ENCODE results near the gene APBA3.

The APBA3 gene

DNA sequence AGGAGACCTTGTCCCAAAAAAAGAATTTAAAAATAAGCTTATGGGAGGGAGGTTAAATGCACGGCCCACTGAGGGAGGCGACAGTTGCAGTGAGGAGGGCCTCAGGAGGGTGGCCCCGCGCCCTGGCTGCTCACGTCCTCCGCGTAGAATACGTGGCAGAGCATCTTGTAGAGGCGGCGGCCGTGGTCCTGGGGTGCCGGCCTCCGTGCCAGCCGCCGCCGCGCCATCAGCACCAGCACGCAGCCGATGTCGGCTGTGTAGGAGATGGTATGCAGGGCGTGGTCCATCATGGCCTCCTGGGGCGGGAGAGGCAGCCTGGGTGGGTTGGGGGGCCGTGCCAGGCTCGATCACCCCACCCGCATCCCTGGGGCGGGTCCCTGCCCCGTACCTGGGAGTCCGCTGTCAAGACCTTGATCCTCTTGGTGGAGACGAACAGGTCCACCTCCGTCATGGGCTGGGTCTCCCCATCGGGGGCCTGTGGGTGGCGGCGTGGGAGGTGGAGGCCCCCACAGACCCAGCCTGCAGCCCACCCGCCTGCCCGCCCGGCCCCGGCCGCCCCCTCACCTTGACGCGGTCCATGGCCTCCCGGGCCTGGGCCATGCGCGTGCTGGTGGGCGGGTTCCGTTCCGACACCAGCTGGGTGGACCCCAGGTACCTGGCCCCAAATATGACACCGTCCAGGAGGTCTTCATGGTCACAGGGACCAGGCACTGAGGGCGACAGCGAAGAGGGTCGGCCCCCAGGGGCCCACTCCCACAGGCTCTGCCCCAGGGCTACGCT is 7.7 kb downstream of the APBA3 start:
- no peak for DNase-seq
- Histone ChIP-seq H3K4me1 (no peaks in the 10 kb centered on the region), H3K9me3 (no peaks in the 10 kb centered on the region), H3K27me3 (no peaks in the 10 kb centered on the region), H3K4me3 (ENCODE audit: low read depth, low read length) (no peak overlapping the region), H3K36me3 (peaks cover 5% of the 10 kb centered on the region)
- TF ChIP-seq, protein P1, sequence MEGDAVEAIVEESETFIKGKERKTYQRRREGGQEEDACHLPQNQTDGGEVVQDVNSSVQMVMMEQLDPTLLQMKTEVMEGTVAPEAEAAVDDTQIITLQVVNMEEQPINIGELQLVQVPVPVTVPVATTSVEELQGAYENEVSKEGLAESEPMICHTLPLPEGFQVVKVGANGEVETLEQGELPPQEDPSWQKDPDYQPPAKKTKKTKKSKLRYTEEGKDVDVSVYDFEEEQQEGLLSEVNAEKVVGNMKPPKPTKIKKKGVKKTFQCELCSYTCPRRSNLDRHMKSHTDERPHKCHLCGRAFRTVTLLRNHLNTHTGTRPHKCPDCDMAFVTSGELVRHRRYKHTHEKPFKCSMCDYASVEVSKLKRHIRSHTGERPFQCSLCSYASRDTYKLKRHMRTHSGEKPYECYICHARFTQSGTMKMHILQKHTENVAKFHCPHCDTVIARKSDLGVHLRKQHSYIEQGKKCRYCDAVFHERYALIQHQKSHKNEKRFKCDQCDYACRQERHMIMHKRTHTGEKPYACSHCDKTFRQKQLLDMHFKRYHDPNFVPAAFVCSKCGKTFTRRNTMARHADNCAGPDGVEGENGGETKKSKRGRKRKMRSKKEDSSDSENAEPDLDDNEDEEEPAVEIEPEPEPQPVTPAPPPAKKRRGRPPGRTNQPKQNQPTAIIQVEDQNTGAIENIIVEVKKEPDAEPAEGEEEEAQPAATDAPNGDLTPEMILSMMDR (IDR thresholded peaks at IDR 0.05; ENCODE audit: low read depth, low read length): no peak

DNA sequence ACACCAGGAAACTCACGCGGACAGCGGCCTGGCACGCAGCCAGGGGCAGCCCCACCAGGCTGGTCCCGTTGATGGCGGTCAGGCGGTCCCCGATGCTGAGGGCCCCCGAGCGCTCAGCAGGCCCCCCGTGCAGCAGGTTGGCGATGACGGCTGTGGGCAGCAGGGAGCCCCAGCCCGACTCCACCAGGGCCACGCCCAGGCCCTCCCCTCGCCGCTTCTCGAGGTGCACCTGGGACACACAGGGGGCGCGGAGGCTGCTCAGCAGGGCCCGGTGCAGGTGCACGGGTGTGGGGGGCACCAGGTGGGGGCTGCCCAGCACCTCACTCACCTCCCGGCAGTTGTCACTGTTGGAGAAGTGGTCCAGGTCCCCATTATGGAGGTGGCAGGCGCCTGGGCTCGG is 9.0 kb downstream of the APBA3 start:
- Histone ChIP-seq H3K27me3 (no peaks in the 10 kb centered on the region), H3K9me3 (no peaks in the 10 kb centered on the region), H3K36me3 (no peaks in the 10 kb centered on the region; the same call in 1 of the 2 replicates), H3K4me3 (ENCODE audit: low read depth, low read length) (no peak overlapping the region), H3K4me1 (no peaks in the 10 kb centered on the region)
- no peak for DNase-seq
- TF ChIP-seq, protein P1 (IDR thresholded peaks at IDR 0.05; ENCODE audit: low read depth, low read length): no peak

DNA sequence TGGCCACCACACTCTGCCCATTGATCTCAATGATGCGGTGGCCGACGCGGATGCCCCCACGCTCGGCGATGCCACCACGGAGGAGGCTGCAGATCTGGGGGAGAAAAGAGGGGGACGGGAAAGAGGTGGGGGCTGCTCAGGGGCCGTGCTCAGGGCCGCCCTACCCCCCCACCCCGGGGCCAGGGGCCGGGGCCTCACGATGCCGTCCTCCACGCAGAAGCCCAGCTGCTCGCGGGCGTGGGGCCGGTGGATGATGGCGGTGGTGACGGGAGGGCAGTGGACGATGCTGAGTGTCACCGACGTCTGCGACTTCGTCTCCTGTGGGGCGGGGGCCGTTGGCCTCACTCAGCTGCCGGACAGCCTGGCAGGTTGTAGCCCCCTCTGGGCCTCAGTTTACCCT is 10.3 kb downstream of the APBA3 start:
- Histone ChIP-seq H3K9me3 (no peaks in the 10 kb centered on the region), H3K4me1 (no peaks in the 10 kb centered on the region), H3K27me3 (no peaks in the 10 kb centered on the region), H3K4me3 (ENCODE audit: low read depth, low read length) (no peak overlapping the region), H3K36me3 (no peaks in the 10 kb centered on the region)
- no peak for DNase-seq
- TF ChIP-seq, protein P1 (IDR thresholded peaks at IDR 0.05; ENCODE audit: low read depth, low read length): no peak

DNA sequence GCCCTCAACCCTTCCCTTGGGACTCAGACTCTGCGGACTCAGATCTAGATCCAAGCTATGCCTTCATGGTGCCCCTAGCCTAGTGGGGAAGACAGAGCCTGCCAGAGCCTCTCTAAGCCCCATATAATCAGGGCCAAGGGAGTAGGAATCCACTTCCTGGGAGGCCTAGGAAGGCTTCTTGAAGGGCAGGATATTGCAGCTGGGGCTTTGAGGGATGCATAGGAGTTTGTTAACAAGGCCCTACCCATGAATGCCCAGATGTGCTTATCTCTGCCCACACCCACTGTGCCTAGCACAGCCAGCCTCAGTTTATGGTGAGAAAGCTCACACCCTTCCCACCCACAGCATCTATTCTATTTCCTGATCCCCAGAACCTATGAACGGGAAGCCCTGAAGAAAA is 11.3 kb downstream of the APBA3 start:
- H3K27me3 ChIP-seq: no peaks in the 10 kb centered on the region
- TF ChIP-seq, protein P1 (IDR thresholded peaks at IDR 0.05; ENCODE audit: low read depth, low read length): no peak
- DNase-seq: no peak

DNA sequence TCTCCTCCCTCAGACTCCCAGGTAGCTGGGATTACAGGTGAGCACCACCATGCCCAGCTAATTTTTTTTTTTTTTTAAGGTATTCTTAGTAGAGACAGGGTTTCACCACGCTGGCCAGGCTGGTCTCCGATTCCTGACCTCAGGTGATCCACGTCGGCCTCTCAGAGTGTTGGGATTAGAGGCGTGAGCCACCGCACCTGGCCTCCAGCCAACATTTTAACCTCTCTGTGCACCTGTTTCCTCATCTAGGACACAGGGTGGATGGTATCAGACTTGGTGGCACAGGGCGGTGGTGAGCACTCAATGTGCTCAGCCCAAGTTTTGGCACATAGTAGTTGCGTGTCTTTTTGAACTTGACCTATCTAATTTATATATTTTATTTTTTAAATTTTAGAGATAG is 12.5 kb downstream of the APBA3 start:
- Histone ChIP-seq H3K27me3 (no peaks in the 10 kb centered on the region), H3K36me3 (no peaks in the 10 kb centered on the region), H3K4me3 (ENCODE audit: low read depth, low read length) (no peak overlapping the region), H3K4me1 (no peaks in the 10 kb centered on the region), H3K9me3 (no peaks in the 10 kb centered on the region)
- DNase-seq: no peak
- TF ChIP-seq, protein P1 (IDR thresholded peaks at IDR 0.05; ENCODE audit: low read depth, low read length): no peak

More for the DNA sequence above, 11.3 kb downstream of the APBA3 start:
- no peak overlapping the region for H3K4me3 ChIP-seq (ENCODE audit: low read depth, low read length)
- H3K36me3 ChIP-seq: no peaks in the 10 kb centered on the region
- no peaks in the 10 kb centered on the region for H3K9me3 ChIP-seq
- no peaks in the 10 kb centered on the region for H3K4me1 ChIP-seq

DNA sequence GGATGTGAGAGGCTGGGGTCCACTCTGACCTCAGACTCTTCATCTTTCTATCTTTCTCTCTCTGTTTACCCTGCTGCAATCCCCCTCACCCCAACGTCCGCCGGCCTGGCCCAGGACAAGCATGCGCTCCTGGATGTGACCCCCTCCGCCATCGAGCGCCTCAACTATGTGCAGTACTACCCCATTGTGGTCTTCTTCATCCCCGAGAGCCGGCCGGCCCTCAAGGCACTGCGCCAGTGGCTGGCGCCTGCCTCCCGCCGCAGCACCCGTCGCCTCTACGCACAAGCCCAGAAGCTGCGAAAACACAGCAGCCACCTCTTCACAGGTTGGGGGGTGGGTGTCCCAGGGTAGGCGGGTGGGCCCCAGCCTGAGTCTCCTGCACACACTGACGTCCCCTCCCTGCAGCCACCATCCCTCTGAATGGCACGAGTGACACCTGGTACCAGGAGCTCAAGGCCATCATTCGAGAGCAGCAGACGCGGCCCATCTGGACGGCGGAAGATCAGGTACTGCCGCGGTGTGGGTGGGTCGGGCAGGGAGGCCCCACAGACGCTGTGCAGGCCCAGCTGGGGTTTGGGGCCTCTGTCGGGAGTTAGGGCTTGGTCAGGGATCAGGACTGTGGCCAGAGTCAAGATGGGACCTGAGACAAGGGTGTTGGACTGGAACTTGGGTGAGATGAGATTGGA is 15.0 kb downstream of the APBA3 start:
- Histone ChIP-seq H3K36me3 (no peaks in the 10 kb centered on the region), H3K4me1 (no peaks in the 10 kb centered on the region), H3K27me3 (no peaks in the 10 kb centered on the region), H3K9me3 (no peaks in the 10 kb centered on the region), H3K4me3 (ENCODE audit: low read depth, low read length) (no peak overlapping the region)
- no peak for DNase-seq
- TF ChIP-seq, protein P1 (IDR thresholded peaks at IDR 0.05; ENCODE audit: low read depth, low read length): no peak
